Karpas-422 (cell line): ENCODE data around the gene VCY1B. TPM values are rescaled to one million over a fixed set of nuclear protein-coding genes. Genes with fewer than 3 reads are reported as not detected.
"Not testable (repeated sequence)": the region's sequence is repeated elsewhere in the genome, so short reads cannot be mapped to it uniquely, and the experiment has no call there.

Experiments used
- DNase-seq: peaks from one replicate; pipeline ENCODE4 v3.0.0-alpha.2; 2015
- H2AFZ ChIP-seq: fragments of 200-600 bp; sonication (generic); 2 replicates; pipeline ENCODE4 v1.6.1; 2014; ENCODE audit warnings: antibody characterized with exemption, low read length, mixed read lengths
- H3K27ac ChIP-seq: fragments of 200-600 bp; sonication (generic); 2 replicates; pipeline ENCODE4 v1.5.1; 2014; ENCODE audit warnings: mild to moderate bottlenecking, low read length, moderate library complexity
- H3K27me3 ChIP-seq: fragments of 200-600 bp; sonication (generic); 2 replicates; pipeline ENCODE4 v1.6.1; 2014; ENCODE audit warnings: low read length, mixed read lengths
- H3K36me3 ChIP-seq: fragments of 200-600 bp; sonication (generic); 2 replicates; pipeline ENCODE4 v1.6.1; 2014; ENCODE audit warnings: low read length, mixed read lengths; ENCODE audit not compliant: insufficient read depth
- H3K4me1 ChIP-seq: fragments of 200-600 bp; sonication (generic); 2 replicates; pipeline ENCODE4 v1.6.1; 2014; ENCODE audit warnings: mild to moderate bottlenecking, low read length, mixed read lengths
- H3K4me2 ChIP-seq: fragments of 200-600 bp; sonication (generic); 2 replicates; pipeline ENCODE4 v1.6.1; 2014; ENCODE audit warnings: low read length, low read depth, mild to moderate bottlenecking; ENCODE audit not compliant: poor library complexity, severe bottlenecking
- H3K4me3 ChIP-seq: fragments of 200-600 bp; sonication (generic); 2 replicates; pipeline ENCODE4 v1.5.1; 2014; ENCODE audit warnings: mild to moderate bottlenecking, antibody characterized with exemption, low read length, mixed read lengths
- H3K79me2 ChIP-seq: fragments of 200-600 bp; sonication (generic); 2 replicates; pipeline ENCODE4 v1.6.1; 2014; ENCODE audit warnings: mild to moderate bottlenecking, low read length, mixed read lengths
- H3K9ac ChIP-seq: fragments of 200-600 bp; sonication (generic); 2 replicates; pipeline ENCODE4 v1.6.0; 2014; ENCODE audit warnings: low read length
- H3K9me2 ChIP-seq: fragments of 200-600 bp; sonication (generic), shearing (Covaris generic); replicated peaks from 2 replicates; pipeline ENCODE4 v1.6.0; 2014; ENCODE audit warnings: mild to moderate bottlenecking, low read length, moderate library complexity; ENCODE audit not compliant: insufficient read depth
- H3K9me3 ChIP-seq: fragments of 300-700, 200-600 bp; sonication (generic); 2 replicates; pipeline ENCODE4 v1.6.1; 2014; ENCODE audit warnings: low read length, mixed read lengths
- H4K20me1 ChIP-seq: fragments of 200-600 bp; sonication (generic); 2 replicates; pipeline ENCODE4 v1.6.1; 2014; ENCODE audit warnings: mild to moderate bottlenecking, antibody characterized with exemption, low read length, low read depth; ENCODE audit not compliant: insufficient read depth
- total RNA-seq: library from RNA; depleted of rRNA; stranded (reverse); fragments of >200 nt; shearing (Covaris generic); gene quantifications from 2 replicates; pipeline ENCODE4 v1.2.3, GENCODE V29; 2014; ENCODE audit warnings: low replicate concordance; rRNA removed

Gene VCY1B
- not detected in 2 replicates for total RNA-seq

DNA sequence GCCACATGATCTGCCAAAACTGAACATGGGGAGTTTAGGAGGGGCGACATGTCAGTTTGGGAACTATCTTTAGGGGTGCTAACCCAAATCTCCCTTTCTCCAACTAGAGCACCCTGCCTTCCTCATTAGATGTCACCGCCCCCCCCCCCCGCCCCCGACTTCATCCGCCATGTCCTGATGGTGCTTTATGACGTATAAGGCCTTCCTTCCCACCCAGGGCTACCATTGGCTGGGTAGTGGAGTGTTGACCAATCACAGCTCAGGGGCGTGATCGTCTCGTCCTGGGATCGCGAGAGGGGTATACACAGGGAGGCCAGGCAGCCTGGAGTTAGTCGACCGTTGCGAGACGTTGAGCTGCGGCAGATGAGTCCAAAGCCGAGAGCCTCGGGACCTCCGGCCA lies at the start of gene VCY1B:
Gene VCY1B (plus strand): TSS at position 301 of the 400 bp plus-strand sequence. CDS start 63 bp downstream, at position 364.
- H3K4me1 ChIP-seq, H3K4me2 ChIP-seq, H3K79me2 ChIP-seq, DNase-seq, H4K20me1 ChIP-seq, H3K9ac ChIP-seq, H3K36me3 ChIP-seq, H3K4me3 ChIP-seq, H3K9me2 ChIP-seq, H3K27me3 ChIP-seq, H3K9me3 ChIP-seq, H2AFZ ChIP-seq, H3K27ac ChIP-seq: not testable (repeated sequence)

DNA sequence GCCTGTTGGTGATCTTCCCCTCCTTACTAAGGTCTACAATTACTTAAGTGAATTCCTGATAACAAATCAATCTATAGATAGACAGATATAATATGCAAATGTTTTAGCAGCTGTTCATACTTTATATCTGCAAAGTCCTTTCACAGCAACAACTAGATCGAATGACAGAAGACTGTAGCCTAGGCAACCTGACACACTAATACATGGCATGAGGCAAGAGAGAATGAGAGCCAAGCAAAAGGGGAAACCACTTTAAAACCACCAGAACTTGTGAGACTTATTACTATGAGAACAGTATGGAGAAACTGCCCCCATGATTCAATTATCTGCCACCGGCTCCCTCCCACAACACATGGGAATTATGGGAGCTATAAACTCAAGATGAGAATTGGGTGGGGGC lies 44.1 kb upstream of the VCY1B start:
- not testable (repeated sequence) for H3K4me2 ChIP-seq, H3K27me3 ChIP-seq, H4K20me1 ChIP-seq, H3K4me1 ChIP-seq, H3K27ac ChIP-seq, H3K9ac ChIP-seq, H2AFZ ChIP-seq, DNase-seq, H3K9me2 ChIP-seq, H3K4me3 ChIP-seq, H3K79me2 ChIP-seq, H3K36me3 ChIP-seq, H3K9me3 ChIP-seq

DNA sequence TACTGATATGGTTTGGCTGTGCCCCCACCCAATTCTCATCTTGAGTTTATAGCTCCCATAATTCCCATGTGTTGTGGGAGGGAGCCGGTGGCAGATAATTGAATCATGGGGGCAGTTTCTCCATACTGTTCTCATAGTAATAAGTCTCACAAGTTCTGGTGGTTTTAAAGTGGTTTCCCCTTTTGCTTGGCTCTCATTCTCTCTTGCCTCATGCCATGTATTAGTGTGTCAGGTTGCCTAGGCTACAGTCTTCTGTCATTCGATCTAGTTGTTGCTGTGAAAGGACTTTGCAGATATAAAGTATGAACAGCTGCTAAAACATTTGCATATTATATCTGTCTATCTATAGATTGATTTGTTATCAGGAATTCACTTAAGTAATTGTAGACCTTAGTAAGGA lies 25.6 kb upstream of the VCY1B start:
- not testable (repeated sequence) for H3K79me2 ChIP-seq, H3K27ac ChIP-seq, H3K9me2 ChIP-seq, H3K4me3 ChIP-seq, H3K9me3 ChIP-seq, H4K20me1 ChIP-seq, H3K9ac ChIP-seq, DNase-seq, H3K4me1 ChIP-seq, H3K4me2 ChIP-seq, H3K36me3 ChIP-seq, H2AFZ ChIP-seq, H3K27me3 ChIP-seq

GRCh38 chrY:14085877-14086276 lies 29.9 kb downstream of the VCY1B start:
- Histone ChIP-seq H3K79me2 (no peaks in the 10 kb centered on the region), H3K4me3 (no peak overlapping the region), H2AFZ (no peak overlapping the region), H3K36me3 (no peaks in the 10 kb centered on the region), H3K4me2 (no peak overlapping the region), H3K27me3 (no peaks in the 10 kb centered on the region), H3K27ac (no peak overlapping the region), H3K9ac (no peak overlapping the region), H4K20me1 (no peaks in the 10 kb centered on the region), H3K9me2 (no peaks in the 10 kb centered on the region), H3K4me1 (no peaks in the 10 kb centered on the region), H3K9me3 (no peaks in the 10 kb centered on the region)
- DNase-seq: no peak

Other genes with a start within 250 kb of the VCY1B start
- not detected in 2 replicates for gene VCY, start 69.8 kb upstream of the VCY1B start, total RNA-seq